ENCODE results near the gene AMMECR1.

The AMMECR1 gene

GRCh38 chrX:110228453-110228852, 89.4 kb downstream of the AMMECR1 start:
- DNase-seq (ENCODE audit: low spot score), result no peak
- in situ Hi-C loops (cut with MboI; ENCODE audit: low pct_unique_long_range_greater_than_20kb, low sequenced_read_pairs, unreplicated experiment), result no loop called here
- no peak for TF ChIP-seq CTCF (IDR thresholded peaks at IDR 0.05; ENCODE audit: extremely low read depth, insufficient read depth, missing control alignments)

- in situ Hi-C loops (cut with MboI; ENCODE audit: low pct_unique_long_range_greater_than_20kb, low sequenced_read_pairs, unreplicated experiment), result no loop called here
- TF ChIP-seq CTCF (IDR thresholded peaks at IDR 0.05; ENCODE audit: extremely low read depth, insufficient read depth, missing control alignments), result no peak
- no peak for DNase-seq (ENCODE audit: low spot score)
These were observed 91.0 kb downstream of the AMMECR1 start for GRCh38 chrX:110226931-110227330.

- in situ Hi-C loops (cut with MboI; ENCODE audit: low pct_unique_long_range_greater_than_20kb, low sequenced_read_pairs, unreplicated experiment), result no loop called here
These were observed 92.8 kb downstream of the AMMECR1 start for GRCh38 chrX:110224926-110225617.

GRCh38 chrX:110222497-110223257, 95.2 kb downstream of the AMMECR1 start:
- no peak for DNase-seq (ENCODE audit: low spot score)
- no peak for TF ChIP-seq CTCF (IDR thresholded peaks at IDR 0.05; ENCODE audit: extremely low read depth, insufficient read depth, missing control alignments)
- in situ Hi-C loops (cut with MboI; ENCODE audit: low pct_unique_long_range_greater_than_20kb, low sequenced_read_pairs, unreplicated experiment), result no loop called here

More at GRCh38 chrX:110224926-110225617, 92.8 kb downstream of the AMMECR1 start:
- TF ChIP-seq CTCF (IDR thresholded peaks at IDR 0.05; ENCODE audit: extremely low read depth, insufficient read depth, missing control alignments), result no peak
- DNase-seq (ENCODE audit: low spot score), result no peak

GRCh38 chrX:110219920-110220319, 98.0 kb downstream of the AMMECR1 start:
- TF ChIP-seq CTCF (IDR thresholded peaks at IDR 0.05; ENCODE audit: extremely low read depth, insufficient read depth, missing control alignments), result no peak
- in situ Hi-C loops (cut with MboI; ENCODE audit: low pct_unique_long_range_greater_than_20kb, low sequenced_read_pairs, unreplicated experiment), result no loop called here
- DNase-seq (ENCODE audit: low spot score), result no peak

GRCh38 chrX:110218591-110218990, 99.3 kb downstream of the AMMECR1 start:
- no peak for TF ChIP-seq CTCF (IDR thresholded peaks at IDR 0.05; ENCODE audit: extremely low read depth, insufficient read depth, missing control alignments)
- DNase-seq (ENCODE audit: low spot score), result no peak
- in situ Hi-C loops (cut with MboI; ENCODE audit: low pct_unique_long_range_greater_than_20kb, low sequenced_read_pairs, unreplicated experiment), result no loop called here

All from GM13977 (cell line).